ENCODE data around the gene MACROH2A1.

The MACROH2A1 gene

DNA sequence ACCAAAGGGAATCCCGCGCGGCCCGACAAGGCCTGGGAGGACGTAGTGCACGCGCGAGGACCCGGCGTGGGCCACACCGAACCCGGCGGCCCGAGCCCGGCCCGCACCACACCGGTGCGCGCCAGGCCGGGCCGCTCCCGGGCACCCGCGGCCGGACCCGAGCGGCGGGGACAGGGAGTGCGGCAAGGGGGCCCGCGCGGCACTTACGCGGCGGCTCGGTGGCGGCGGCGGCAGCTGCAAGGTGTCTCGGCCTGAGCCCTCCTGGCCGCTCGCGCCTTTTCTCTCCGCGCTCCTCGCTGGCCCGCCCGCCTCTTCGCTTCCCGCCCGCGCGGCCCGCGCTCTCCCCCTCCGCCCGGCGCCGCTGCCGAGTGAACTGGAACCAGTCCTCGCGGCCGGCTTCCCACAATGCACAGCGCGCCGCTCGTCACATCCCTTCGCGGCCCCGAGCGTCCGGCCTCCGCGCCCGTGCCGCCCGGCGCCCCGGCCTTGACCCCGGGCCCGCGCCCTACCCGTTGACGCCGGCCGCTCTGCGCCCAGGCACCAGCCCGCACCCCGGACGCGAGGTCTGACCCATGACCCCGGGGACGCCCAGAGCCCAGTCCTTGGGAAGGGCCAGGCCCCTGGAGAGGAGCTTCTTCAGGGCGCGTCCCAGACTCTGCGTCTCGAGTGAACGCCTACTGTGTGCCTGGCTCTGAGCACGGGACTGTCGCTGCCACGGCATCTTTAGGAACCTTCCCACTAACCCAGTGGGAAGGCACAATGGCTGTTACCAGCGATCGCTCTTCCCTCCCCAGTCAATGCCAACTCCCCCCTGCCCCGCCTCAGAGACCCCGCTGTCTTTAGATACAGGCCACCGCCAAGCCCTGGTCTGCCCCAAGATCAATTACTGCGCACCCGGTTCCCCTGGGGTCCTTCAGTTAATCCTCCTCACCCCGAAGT is at the start of gene MACROH2A1:
MACROH2A1 (minus strand) TSS at position 377 of the 939 bp plus-strand sequence. CDS start 10,138 bp downstream, outside the sequence.
- peak; percentile 83 for DNase-seq

DNA sequence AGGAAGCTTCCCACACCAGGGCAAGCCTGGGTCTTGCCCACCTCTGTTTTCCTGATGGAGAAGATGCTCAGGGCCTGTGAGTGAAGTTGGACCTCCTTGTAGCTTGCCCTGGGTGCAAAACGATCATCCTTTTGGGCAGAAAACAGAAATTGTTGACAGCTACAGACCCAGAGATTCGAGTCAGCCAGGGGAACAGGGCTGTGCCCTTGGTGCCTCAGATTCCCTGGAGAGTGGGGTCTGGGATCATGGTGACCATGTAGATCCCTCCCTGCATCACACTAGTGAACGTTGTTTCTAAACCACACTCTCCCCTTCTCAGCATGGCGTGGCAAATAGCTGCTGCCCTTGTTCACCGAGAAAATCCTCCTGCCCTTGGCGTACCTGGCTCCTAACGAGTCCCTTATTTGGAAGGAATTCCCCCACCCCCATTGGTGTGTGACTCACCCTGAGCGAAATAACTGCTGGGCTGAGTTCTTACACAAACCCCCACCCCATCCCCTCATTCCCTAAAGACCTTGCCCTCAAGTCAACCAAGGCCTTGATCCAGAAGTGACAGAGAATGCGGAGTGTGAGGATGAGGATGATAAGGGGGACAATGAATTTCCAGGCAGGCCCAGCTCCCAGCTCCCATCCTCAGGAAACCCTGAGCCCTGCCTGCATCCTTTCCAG is 49.2 kb upstream of the MACROH2A1 start:
- DNase-seq: no peak

DNA sequence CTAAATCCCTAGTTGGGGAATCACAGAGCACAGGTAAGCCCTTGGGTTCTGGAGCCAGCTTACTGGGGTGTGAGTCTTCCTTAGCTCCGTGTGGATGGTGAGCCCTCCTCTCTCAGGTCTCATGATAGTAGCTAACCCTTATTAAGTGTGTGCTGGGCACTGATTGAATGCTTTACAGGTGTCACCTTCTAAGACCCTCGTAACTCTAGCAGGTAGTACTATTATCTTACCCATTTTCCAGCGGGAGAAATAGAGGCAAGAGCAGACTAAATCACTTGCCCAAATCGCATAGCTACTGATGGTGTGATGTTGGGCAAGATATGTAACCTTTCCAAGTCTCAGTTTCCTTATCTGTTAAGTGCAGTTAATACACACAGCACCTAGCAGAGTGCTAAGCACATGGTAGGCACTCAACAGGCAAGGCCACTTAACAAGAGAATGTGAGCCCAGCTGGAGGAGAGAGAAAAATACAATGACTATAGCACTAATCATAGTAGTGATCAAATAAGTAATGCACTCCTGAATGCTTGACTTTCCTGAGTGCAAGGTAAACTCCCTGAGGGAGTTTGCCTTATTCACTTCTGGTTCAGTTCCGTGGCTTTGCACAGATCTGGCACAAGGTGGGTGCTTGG is 48.4 kb upstream of the MACROH2A1 start, which contains the start of gene DCANP1:
DCANP1 (minus strand) TSS at position 51 of the 632 bp plus-strand sequence. CDS start 240 bp downstream, outside the sequence.
- no peak for DNase-seq

DNA sequence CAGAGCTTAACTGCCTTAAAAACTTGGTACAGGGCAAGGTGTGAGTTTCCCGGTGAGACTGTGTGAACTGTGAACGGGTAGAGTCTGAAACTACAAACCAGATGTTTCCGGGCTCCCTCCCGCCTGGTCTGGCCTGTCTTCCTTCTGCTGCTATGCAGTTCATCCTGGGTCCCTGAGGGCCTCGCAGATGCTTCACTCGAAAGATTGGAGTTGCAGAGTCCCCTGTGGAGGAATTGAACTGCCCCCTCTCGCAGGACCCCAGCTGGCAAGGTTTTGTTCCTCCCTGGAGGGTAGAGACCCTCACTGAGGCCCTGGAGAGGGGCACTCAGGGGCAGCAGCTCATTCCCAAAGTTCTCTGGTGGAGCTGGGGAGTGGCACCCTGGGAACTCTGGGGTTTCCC is 47.6 kb upstream of the MACROH2A1 start:
- DNase-seq: no peak

DNA sequence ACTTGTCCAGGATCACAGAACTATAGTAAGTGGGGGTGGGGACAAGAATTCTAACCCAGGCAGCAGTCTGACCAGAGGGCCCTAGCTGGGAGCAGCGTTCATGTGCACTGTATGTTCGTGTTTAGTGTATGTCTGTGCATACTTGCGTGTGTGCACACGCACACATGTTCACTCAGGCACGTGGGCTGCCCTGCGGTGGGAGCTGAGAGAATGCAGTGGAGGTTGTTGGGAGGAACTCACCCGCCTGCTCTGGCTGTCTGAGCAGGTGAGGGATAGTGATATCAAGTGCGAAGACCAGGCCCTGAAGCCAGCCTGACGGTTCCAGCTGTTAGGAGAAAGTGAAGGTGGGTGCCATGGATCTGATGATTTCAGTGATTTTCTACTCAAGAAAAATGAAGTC is 47.2 kb upstream of the MACROH2A1 start:
- DNase-seq: no peak

DNA sequence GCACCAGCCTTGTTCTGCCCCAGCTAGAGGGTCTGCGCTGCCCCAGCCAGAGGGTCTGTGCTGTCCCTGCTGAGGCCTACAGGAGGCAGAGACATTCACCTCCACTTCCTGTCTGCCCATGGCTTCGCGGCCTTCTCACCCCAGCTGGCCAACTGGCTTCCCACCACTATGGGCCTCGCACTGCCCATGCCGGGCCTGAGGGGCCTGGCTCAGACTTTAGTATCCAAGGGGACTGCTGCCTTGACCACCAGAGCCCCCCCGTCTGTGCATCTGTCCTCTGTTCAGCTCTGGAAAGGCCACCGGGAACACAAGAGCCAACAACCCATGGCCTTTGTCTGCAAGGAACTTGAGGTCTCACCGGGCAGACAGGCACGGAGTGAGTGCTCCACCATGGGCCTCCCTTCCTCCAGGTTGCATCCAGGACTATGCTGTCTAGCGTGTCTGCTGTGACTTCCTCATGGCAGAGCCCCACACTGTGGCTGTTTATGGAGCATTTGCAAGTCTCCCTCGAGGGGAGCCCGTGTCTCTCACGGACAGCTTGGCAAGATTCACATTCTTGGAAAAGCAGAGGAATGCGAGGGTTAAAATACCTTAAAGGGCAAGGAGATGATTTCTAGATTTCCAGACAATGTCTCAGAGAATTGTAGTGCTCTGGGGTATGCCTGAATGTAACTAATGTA is 46.4 kb upstream of the MACROH2A1 start:
- DNase-seq: no peak

DNA sequence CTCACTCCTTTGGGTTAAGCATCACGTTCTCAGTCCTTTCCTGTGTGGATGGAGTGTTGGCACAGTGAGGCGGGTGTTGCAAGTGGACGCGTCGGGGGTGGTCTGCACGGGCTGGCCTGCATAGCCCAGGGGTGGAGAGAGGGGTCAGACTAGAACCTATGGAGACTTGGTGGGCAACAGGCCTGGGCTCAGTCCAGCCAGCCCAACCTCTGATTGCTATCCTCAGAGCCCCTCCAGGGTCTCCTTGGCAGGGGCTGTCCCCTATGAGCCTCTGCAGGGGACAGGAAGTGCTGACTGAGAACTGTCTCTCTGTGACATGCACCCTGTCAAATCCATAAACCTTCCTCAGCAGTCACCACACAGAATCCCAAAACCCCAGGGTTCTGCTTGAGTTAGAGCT is 45.9 kb upstream of the MACROH2A1 start:
- no peak for DNase-seq

DNA sequence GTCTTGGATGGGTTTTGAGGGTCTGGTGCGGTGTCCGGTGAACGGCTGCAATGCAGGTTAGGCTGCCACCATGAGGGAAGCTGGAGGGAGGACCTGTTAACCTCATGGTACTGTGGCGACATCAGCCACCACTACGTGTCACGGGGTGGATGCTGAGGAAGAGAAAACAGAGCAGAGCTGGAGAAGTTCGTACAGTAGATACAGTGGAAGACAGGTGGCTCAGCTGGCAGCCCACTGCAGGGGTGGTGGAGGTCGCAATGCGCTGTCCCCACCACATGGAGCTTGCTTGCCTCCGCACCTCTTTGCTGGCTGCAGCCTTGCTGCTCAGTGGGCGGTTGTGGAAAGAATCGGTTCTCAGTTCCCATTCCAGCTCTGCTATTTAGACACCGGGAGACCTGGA is 45.3 kb upstream of the MACROH2A1 start:
- DNase-seq: no peak

DNA sequence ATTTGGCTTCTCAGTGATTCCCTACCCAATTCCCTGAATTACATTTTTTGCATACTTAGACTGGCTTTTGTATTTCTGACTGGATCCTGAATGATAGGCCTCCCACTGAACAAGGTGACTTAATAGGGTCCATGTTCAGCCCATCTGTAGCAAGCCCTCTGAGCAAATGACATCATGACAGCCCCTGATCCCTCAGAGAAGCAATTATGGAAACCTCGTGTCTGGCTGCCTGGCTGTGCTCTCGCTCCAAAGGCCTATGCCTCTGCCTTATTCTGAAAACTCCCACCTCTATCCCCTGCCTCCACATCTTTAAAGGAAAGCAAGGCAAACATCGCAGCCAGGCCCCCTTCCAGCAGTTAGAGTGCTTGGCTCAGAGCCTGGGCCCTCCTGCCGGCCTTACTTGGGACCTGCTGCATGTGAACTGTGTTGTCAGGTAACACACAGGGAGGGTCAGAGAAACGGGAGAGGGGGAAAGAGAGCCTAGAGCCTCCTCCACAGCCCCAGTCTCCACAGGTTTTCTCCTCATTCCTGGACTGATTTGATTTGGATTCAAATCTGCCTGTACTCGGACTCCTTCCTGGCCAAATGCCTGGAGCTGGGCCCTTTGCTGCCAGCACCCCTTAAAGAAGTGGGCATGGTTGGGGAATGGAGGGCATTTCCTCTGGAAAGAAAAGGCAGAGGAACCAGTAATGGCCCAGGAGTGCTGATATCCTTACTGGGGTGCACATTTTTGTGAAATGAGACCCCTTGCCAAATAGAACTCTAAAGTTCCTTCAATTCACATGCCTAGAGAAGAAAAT is 44.3 kb upstream of the MACROH2A1 start:
- DNase-seq: no peak

DNA sequence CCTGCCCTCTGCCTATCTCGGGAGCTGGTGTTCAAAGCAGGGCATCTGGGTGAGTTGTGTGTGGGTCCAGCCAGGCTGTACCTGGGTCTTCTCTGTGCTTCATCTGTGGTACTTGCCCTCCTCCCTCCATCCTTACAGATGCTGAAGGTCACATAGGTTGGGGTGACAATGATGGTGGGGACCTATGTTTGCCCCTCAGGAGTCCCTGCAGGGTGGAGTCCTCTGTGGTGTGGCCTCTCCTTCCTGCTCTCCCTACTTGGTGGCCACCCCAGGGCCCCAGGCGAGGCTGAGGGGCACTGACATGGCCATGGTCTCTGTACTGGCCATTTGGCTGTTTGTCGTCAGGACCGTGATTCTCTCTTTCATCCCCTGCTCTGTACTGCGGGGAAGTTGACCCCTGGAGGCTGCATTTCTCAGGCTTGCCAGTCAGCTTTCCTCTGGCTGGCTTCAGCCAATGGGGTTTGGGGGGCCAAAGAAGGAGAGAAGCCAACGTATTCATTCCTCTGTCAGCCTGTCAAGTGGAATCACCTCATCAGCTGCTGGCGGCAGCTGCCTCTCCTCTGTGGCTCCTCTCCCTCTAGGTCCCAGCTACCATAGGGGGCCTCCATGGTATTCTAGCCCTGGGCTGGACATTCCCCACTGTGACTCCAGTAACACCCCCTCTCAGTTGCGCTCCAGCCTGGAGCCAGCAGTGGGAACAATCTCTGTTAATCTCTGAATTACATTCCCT is 43.6 kb upstream of the MACROH2A1 start:
- DNase-seq: no peak

DNA sequence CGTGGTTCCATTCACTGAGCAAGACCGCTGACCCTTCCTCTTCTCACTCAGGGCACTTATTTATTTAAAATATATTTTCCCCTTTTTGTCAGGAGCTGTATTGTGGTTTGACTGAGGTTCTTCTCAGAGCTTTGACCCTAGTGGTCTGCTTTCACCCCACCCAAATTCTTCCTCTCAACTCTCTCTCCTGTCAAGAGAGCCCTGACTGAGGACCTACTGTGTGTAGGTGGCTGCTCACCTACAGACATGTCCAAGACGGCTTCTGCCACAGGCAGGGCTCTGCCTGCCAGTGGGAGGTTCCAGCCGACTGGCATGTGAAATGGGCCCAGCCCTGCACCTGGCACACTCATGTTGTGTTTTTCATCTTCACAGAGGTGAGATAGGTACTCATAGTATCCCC is 42.9 kb upstream of the MACROH2A1 start:
- DNase-seq: no peak

DNA sequence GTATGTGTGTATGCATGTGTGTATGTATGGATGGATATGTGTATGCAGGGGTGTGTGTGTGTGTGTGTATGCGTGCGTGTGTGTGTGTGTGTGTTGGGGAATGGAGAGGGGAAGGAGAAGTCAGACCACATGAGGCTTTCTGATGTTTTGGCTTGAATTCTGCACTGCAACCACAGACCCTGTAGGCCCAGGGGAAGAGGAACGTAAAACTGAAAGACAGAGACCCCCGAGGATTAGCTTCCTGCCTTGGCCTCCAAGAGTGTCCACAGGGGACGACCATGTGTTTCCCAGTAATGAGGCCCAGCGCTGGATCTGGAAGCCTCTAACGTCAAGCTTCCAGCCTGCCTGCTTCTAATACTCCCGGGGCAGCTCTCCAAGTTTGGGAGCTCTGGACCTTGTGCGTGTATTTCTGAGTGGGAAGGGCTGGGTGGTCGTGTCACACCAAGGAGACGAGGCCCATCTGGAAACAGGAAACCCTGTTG is 42.4 kb upstream of the MACROH2A1 start:
- DNase-seq: no peak

DNA sequence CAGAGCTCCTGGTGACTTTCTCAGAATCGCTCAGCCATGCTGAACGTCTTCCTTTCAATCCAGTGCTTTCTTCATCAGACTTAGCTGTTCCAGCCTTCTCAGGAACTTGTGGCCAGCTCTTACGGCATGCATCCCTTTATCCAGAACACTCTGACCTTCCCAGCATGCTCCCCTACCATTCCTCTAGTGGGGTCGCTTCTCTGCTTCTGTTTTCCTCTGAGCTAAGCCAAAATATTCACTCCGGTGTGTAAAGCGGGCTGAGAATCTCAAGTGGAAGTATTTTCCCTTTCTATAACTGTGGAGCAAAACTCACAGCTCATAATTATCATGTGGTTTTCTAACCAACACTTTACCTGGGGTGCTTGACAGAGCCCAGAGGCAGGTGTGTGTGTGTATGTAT is 41.9 kb upstream of the MACROH2A1 start:
- DNase-seq: no peak

DNA sequence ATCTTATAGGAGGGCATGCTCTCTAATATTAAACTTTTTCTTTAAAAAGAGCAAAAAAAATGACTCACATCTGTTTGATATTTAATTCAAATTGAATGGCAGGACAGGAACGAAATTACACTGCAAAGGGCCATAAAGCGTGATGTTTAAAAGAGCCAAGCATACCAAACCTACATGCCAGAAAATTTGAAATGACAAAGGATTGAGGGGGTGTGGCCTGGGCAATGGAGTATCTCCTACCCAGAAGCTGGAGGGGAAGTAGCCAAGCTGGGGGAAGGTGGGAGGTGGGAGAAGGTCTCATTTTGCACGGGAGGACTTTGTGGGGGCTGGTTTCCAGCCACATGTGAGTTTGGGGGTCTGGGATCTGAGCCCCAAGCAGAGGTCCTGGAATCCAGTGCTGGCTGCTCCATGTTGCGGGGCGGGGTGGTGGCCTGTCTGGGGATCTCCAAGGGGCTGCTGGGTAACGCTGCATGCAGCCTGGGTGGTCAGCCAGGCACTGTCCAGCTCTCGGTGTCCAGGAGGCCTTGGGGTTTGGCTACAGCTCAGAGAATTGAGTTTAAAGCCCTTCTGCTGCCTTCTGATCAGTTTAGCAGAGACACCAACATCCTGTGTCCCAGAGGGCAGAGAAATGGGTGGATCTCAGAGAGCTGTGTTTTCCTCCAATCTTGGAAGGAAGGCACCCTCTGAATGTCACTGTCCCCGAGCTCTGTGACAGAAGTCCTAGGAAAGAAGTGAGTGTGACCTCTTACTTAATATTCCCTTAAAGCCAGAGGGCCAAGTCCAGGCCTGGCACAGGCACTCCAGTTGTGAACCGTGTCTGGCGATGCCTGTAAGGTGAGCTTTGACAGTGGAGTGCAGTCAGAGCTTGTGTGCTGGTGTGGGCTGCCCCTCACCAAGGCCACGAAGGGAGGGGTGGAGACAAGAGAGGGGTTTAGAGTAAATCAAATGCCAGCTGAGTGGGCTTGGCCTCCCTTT is 40.5 kb upstream of the MACROH2A1 start:
- no peak for DNase-seq

DNA sequence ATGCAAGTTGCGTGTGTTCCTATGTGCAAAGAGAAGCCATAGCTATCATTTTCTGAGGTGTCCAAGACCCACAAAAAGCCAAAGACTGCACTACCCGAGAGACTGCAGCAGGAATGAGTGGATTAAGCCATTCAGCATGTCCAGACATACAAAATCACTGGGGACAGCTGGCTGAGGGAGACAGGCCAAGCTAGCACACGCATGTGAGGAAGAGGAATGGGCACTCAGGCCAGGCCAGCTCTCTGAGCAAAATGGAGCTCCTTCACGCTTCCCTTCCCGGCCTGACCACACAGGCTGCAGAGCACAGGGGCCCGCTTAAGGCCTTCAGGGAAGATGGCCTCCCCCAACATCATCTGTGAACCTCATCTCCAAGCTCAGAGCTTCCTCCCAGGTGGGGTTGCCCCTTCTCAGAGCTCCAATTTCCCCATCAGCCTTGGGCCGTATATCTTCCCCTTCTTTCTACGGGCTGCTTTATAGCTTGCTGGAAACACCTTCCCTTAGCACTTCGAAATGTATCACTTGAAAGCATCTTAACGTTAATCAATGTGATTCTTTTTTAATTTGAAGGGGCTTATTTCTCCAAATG is 39.7 kb upstream of the MACROH2A1 start:
- DNase-seq: no peak

DNA sequence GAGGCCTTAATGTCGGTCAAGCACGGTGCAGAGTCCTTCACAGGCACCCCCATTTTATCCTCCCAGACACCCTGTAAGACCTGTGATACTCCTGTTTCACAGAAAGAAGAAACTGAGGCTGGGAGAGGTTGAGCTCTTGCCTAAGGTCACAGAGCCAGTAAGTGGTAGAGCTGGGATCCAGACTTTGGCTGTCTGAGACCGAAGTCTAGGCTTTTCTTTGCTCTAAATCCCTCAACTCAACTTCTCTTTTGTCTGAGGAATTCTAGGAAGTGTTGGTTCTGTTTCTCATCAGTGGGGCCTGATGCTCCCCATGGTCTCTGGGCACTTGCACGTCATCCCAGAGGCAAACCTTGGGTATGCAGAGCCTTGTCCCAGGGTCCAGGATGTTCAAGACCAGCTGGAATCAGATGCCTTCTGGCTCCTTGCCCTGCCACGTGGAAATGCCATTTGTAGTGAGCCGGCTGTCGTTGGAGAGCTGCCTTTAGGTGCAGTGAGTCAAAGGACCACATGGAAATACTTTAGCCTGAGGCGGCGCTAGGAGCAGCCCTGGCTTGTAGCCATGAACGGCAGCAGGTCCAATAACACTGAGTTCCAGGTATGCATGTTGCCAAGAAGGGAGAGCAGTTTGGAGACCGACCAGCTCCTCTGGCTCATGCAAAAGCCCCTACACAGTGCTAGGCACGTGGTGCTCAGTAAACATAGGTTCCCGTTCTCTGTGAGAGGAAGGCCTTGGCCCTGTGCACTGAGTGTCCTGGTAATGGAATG is 38.9 kb upstream of the MACROH2A1 start:
- DNase-seq: peak; percentile 52

DNA sequence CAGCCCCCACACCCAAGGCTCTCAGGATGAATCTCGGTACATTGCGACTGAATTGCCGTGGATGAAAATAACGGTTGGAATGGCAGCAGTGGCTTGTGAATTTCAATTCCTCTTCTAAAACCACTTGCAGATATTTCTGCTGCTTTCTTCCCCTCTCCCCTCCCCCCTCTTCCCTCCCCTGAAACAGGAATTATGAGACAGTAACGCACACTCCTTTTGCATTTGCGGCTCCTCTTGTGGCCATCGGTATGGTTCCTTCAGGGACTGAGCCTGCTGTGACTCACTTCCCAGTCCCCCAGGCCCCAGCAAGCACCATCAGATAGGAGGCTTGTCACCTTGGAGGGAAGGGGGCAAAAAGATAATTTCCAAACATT is 38.4 kb upstream of the MACROH2A1 start:
- DNase-seq: no peak

DNA sequence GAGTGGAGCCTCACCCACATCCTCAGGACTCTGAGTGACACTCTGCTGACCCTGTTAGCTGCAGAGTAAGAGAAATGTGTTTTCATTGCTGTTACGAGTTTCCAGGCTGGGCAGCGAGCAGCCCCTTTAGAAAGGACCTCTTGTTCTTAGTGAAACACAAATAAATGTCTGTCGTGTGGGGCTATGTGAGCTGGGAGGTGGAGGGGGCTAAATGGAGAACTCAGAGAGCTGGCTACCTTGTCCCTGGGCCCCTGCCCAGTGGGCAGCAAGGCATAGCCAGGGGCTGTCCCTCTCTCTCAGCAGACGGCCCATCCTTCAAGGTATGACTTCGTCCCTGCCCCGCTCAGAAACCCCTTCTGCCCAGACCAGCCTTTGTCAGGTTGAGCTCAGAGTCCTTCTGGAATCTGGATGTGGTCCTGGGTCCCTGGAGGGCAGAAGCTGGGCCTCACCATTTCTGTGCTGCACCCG is 38.0 kb upstream of the MACROH2A1 start:
- DNase-seq: no peak

Measured in COR-L47 (cell line).